K562 (cell line): ENCODE measurements around the gene TRIM38. TPM values are rescaled to one million over a fixed set of nuclear protein-coding genes. Genes with fewer than 3 reads are reported as not detected.

Experiments
- BRD4 ChIP-seq: fragments of 200-600 bp; sonication (generic); IDR thresholded peaks from 2 replicates; pipeline ENCODE4 v1.6.1; 2017; ENCODE audit warnings: inconsistent platforms
- CBFA2T2 ChIP-seq: fragments of 450-650 bp; conservative IDR thresholded peaks from 2 replicates; pipeline ENCODE4 v1.6.1; 2017; ENCODE audit warnings: mild to moderate bottlenecking
- CBFA2T3 ChIP-seq: fragments of 450-650 bp; IDR thresholded peaks from 2 replicates; pipeline ENCODE4 v1.6.1; 2017
- CCNT2 ChIP-seq: IDR thresholded peaks from 2 replicates; pipeline ENCODE4 v1.6.1; 2011; ENCODE audit warnings: borderline replicate concordance, low read depth, mild to moderate bottlenecking, moderate library complexity, mixed read lengths, low read length; ENCODE audit not compliant: insufficient read length; ENCODE audit errors: extremely low read depth
- EP400 ChIP-seq: fragments of 450-650 bp; IDR thresholded peaks from 2 replicates; pipeline ENCODE4 v1.6.1; 2017; ENCODE audit warnings: antibody characterized with exemption, mild to moderate bottlenecking, moderate library complexity
- HDAC3 ChIP-seq: fragments of 450-650 bp; IDR thresholded peaks from 2 replicates; pipeline ENCODE4 v1.6.1; 2018; ENCODE audit warnings: borderline replicate concordance, mild to moderate bottlenecking, moderate library complexity; ENCODE audit not compliant: partially characterized antibody
- KDM1A ChIP-seq, 2 experiments: fragments of 450-650 bp; IDR thresholded peaks; 2 replicates each; pipeline ENCODE4 v1.6.1; 2016; ENCODE audit warnings: mild to moderate bottlenecking in 2 of 2
- LCOR ChIP-seq: sonication (generic); formaldehyde crosslinking; IDR thresholded peaks from 2 replicates; pipeline ENCODE4 v1.8.0; 2022; ENCODE audit warnings: mild to moderate bottlenecking, missing genetic modification reagents
- LEF1 ChIP-seq: fragments of 450-650 bp; IDR thresholded peaks from 2 replicates; pipeline ENCODE4 v1.6.1; 2016; ENCODE audit warnings: mild to moderate bottlenecking
- MEIS2 ChIP-seq: fragments of 450-650 bp; IDR thresholded peaks from 2 replicates; pipeline ENCODE4 v1.6.1; 2014; ENCODE audit warnings: mild to moderate bottlenecking; ENCODE audit not compliant: partially characterized antibody
- MTA1 ChIP-seq: fragments of 450-650 bp; IDR thresholded peaks from 2 replicates; pipeline ENCODE4 v1.6.1; 2017; ENCODE audit warnings: borderline replicate concordance
- POLR2AphosphoS5 ChIP-seq: IDR thresholded peaks from 2 replicates; pipeline ENCODE4 v1.6.1; 2011; ENCODE audit warnings: mild to moderate bottlenecking, low read depth, low read length, moderate library complexity; ENCODE audit not compliant: control insufficient read depth, insufficient read depth
- RBM15 ChIP-seq: fragments of 200-400 bp; formaldehyde crosslinking; IDR thresholded peaks from 2 replicates; pipeline ENCODE4 v1.6.1; 2018; ENCODE audit warnings: mild to moderate bottlenecking, low read length, moderate library complexity; ENCODE audit not compliant: insufficient read depth
- SIX5 ChIP-seq, 2 experiments: IDR thresholded peaks; 2 replicates each; pipeline ENCODE4 v1.6.1; 2011; ENCODE audit warnings: low read length in 2 of 2, borderline replicate concordance in 1 of 2, low read depth in 1 of 2, mild to moderate bottlenecking in 1 of 2, moderate library complexity in 1 of 2; ENCODE audit not compliant: insufficient read depth in 1 of 2
- SMAD4 ChIP-seq: fragments of 250-450 bp; sonication (Bioruptor Pico); conservative IDR thresholded peaks from 2 replicates; pipeline ENCODE4 v1.8.0; 2021; ENCODE audit warnings: inconsistent platforms, mild to moderate bottlenecking, moderate library complexity
- SMARCE1 ChIP-seq: fragments of 450-650 bp; IDR thresholded peaks from 2 replicates; pipeline ENCODE4 v1.7.1; 2016; ENCODE audit warnings: mild to moderate bottlenecking
- TCF7L2 ChIP-seq: fragments of 150-350 bp; IDR thresholded peaks from 2 replicates; pipeline ENCODE4 v1.6.1; 2016; ENCODE audit warnings: low read depth, mild to moderate bottlenecking, low read length, moderate library complexity
- ZNF696 ChIP-seq: fragments of 250-450 bp; sonication (Bioruptor Pico); conservative IDR thresholded peaks from 2 replicates; pipeline ENCODE4 v1.4.0; 2020; ENCODE audit warnings: mild to moderate bottlenecking, moderate library complexity
- polyA plus RNA-seq, 8 experiments: library from polyadenylated mRNA; depleted of rRNA in 4 of 8; stranded (reverse) in 5 of 8; unstranded in 3 of 8; fragments of >200 nt; fragmentation: Nextera tagmentation in 2 of 8; fragmentation: Illumina TruSeq in 1 of 8; extraction: Ambion mirVana in 2 of 8; extraction: Trizol in 1 of 8; gene quantifications; 2 replicates each; pipeline versions ENCODE4 v1.2.1 to v1.2.3, GENCODE V29; 2011 to 2014; ENCODE audit warnings: inconsistent platforms in 1 of 8, missing spikeins in 1 of 8
- total RNA-seq, 7 experiments: library from RNA; depleted of rRNA in 6 of 7; stranded (reverse); fragments of >200 nt in 6 of 7; fragmentation: Illumina TruSeq in 2 of 7; extraction: Trizol in 2 of 7; gene quantifications; 2 replicates each; pipeline versions ENCODE4 v1.2.1 to v1.2.3, GENCODE V29; 2011 to 2021; ENCODE audit warnings: low replicate concordance in 1 of 7
- TF ChIP-seq, protein P1 (sequence below): sonication (generic); formaldehyde crosslinking; IDR thresholded peaks from 2 replicates; pipeline ENCODE4 v1.4.0; 2020; ENCODE audit warnings: mild to moderate bottlenecking, missing genetic modification reagents
- TF ChIP-seq, protein P2 (sequence below), 2 experiments: IDR thresholded peaks; 2 replicates each; pipeline ENCODE4 v1.6.1; 2012; ENCODE audit warnings: improper control_type of control experiment in 2 of 2, low read depth in 2 of 2, low read length in 2 of 2, borderline replicate concordance in 1 of 2

TRIM38 gene
- total and polyA plus RNA-seq, 9 of the 15 experiments (the other 6 are each of a cell fraction or from before 2014, with no cell fraction given): 1.7 to 6.7 (median 6.3) TPM

DNA sequence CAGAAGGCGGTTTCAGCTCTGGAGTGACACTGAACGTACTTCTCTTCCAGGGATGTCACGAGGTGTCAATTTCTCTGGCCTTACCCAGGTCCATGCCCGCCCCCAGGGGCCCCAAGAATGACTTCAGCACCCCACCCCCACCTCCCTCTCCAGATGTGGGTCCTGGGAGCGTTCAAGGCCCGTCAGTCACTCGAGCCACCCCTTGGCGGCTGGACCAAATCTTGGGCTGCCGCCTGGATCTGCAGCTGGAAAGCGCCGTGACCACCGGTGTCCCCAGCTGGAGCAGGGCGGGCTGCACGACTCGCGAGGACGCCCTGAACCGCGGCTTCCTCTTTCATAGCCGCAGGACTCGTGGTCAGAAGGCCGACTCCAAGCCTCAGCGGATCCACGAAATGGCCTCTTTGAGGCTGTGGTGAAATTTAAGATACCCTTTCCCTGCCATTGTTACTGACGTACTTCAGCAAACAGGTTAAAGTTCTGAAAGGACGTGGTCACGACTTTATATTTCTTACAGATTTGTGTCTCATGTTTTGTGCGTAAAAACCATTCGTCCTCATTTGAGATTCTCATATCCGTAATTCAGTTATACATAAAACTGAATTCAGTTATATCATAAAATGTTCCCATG, 29.3 kb downstream of the TRIM38 start (continued):
- TF ChIP-seq CCNT2: no peak
- TF ChIP-seq CBFA2T2: peak; percentile 92
- TF ChIP-seq EP400: peak; percentile 54
- TF ChIP-seq ZNF696 (CRISPR knock-in tag): no peak
- no peak for TF ChIP-seq SIX5 (IDR thresholded peaks at IDR 0.05; ENCODE audit: borderline replicate concordance in 1 of 2, insufficient read depth in 1 of 2, low read depth in 1 of 2, low read length in 2 of 2)
- peak; percentile 63; the same call in 1 of the 2 replicates for TF ChIP-seq SMARCE1
- TF ChIP-seq RBM15: no peak
- TF ChIP-seq HDAC3: peak; percentile 49
- peak; percentile 70 for TF ChIP-seq MEIS2
- peak; percentile 90 for TF ChIP-seq BRD4
- 0 out of 4 replicates have a peak, but pooled peaks of 1 of the 2 experiments have one; percentile 14 for TF ChIP-seq KDM1A (IDR thresholded peaks at IDR 0.05)
- TF ChIP-seq LCOR: peak; percentile 88
- TF ChIP-seq CBFA2T3: peak; percentile 88
- TF ChIP-seq, protein P1, sequence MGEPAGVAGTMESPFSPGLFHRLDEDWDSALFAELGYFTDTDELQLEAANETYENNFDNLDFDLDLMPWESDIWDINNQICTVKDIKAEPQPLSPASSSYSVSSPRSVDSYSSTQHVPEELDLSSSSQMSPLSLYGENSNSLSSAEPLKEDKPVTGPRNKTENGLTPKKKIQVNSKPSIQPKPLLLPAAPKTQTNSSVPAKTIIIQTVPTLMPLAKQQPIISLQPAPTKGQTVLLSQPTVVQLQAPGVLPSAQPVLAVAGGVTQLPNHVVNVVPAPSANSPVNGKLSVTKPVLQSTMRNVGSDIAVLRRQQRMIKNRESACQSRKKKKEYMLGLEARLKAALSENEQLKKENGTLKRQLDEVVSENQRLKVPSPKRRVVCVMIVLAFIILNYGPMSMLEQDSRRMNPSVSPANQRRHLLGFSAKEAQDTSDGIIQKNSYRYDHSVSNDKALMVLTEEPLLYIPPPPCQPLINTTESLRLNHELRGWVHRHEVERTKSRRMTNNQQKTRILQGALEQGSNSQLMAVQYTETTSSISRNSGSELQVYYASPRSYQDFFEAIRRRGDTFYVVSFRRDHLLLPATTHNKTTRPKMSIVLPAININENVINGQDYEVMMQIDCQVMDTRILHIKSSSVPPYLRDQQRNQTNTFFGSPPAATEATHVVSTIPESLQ: 0 out of 2 replicates have a peak, but pooled peaks have one; percentile 65
- TF ChIP-seq, protein P2, sequence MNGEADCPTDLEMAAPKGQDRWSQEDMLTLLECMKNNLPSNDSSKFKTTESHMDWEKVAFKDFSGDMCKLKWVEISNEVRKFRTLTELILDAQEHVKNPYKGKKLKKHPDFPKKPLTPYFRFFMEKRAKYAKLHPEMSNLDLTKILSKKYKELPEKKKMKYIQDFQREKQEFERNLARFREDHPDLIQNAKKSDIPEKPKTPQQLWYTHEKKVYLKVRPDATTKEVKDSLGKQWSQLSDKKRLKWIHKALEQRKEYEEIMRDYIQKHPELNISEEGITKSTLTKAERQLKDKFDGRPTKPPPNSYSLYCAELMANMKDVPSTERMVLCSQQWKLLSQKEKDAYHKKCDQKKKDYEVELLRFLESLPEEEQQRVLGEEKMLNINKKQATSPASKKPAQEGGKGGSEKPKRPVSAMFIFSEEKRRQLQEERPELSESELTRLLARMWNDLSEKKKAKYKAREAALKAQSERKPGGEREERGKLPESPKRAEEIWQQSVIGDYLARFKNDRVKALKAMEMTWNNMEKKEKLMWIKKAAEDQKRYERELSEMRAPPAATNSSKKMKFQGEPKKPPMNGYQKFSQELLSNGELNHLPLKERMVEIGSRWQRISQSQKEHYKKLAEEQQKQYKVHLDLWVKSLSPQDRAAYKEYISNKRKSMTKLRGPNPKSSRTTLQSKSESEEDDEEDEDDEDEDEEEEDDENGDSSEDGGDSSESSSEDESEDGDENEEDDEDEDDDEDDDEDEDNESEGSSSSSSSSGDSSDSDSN (IDR thresholded peaks at IDR 0.05; ENCODE audit: borderline replicate concordance in 1 of 2, low read depth in 2 of 2, low read length in 2 of 2): peak; percentile 60 to 77; a peak in 2 of 4 replicates
- TF ChIP-seq MTA1: peak; percentile 40; the same call in 1 of the 2 replicates
- peak; percentile 13; the same call in 1 of the 2 replicates for TF ChIP-seq SMAD4
- no peak for TF ChIP-seq TCF7L2
- TF ChIP-seq LEF1: no peak; the same call in 1 of the 2 replicates
- 0 out of 2 replicates have a peak, but pooled peaks have one; percentile 43 for TF ChIP-seq POLR2AphosphoS5
